Spleen (tissue), 7 donors: ENCODE data around the gene GOLIM4.

Source experiments
- CTCF ChIP-seq, 11 experiments: fragments of 200-600 bp in 7 of 11; fragments of 450-650 bp in 4 of 11; sonication (generic) in 4 of 11; IDR thresholded peaks in 8 of 11; conservative IDR thresholded peaks in 3 of 11; 1 replicate in 7 of 11; 2 replicates in 4 of 11; pipeline versions ENCODE4 v1.4.0 to v1.8.0; 2016 to 2021; ENCODE audit warnings: antibody characterized with exemption in 11 of 11, inconsistent platforms in 4 of 11, mild to moderate bottlenecking in 1 of 11
- POLR2A ChIP-seq, 3 donors: fragments of 450-650 bp; IDR thresholded peaks; one replicate each; pipeline ENCODE4 v1.5.1; 2017; ENCODE audit warnings: antibody characterized with exemption in 3 of 3, mild to moderate bottlenecking in 1 of 3
- POLR2AphosphoS5 ChIP-seq, 3 donors: sonication (generic); formaldehyde crosslinking; IDR thresholded peaks; one replicate each; pipeline ENCODE4 v1.5.1; 2017; ENCODE audit warnings: antibody characterized with exemption in 3 of 3
- donor health status: DM: no; HTN: no; CAD: no; lungs with moderate emphysema.
- donor health status: DM: no; HTN: no; CAD: no.
- donor health status: DM: no; HTN: no; CAD: no.

DNA sequence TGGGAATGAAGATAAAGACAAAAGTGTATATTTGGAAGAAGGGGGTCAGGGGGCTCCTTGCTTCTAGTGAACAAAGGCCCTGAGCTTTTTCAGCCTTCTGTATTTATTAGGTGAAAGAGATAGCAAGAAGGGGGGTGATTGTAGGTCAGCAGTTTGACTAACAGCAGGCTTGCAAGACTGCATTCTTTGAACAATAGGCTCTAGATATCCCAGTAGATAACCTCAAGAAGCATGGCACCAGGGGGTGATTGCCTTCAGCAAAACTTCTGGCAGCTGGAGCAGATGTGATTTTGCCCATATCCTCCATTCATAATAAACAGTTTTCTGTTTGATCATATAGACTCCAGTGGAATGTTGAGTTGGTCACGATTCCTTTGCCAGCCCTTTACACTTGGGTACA, 31.7 kb upstream of the GOLIM4 start:
- no peak for TF ChIP-seq CTCF (IDR thresholded peaks at IDR 0.05 in 8 of 11, conservative IDR thresholded peaks at IDR 0.05 in 3 of 11)
- TF ChIP-seq POLR2AphosphoS5 (IDR thresholded peaks at IDR 0.05): no peak
- TF ChIP-seq POLR2A (IDR thresholded peaks at IDR 0.05): no peak
